ENCODE measurements around the gene POLK.
A peak's percentile ranks its signal among the peaks of the same experiment; 100 is the strongest.
"Not testable (repeated sequence)": the region's sequence is repeated elsewhere in the genome, so short reads cannot be mapped to it uniquely, and the experiment has no call there.

The POLK gene

DNA sequence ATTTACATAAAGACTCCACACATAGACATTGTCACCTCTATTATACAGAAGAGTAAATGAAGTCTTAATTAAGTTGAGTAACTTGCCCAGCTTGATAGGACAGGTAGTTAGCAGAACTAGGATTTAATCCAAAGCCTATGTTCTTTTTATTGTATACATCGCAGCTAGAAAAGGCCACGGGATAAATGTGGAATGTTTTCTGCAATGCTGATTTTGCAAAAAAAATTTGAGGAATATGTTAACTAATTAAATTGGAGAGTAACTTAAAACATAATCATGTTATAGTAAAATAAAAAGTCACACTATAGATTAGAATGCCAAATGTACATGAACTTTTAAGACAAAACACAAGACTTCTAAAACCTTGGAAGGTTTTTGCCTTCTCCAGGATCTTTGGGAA, 41.1 kb downstream of the POLK start:
- DNase-seq: no peak

DNA sequence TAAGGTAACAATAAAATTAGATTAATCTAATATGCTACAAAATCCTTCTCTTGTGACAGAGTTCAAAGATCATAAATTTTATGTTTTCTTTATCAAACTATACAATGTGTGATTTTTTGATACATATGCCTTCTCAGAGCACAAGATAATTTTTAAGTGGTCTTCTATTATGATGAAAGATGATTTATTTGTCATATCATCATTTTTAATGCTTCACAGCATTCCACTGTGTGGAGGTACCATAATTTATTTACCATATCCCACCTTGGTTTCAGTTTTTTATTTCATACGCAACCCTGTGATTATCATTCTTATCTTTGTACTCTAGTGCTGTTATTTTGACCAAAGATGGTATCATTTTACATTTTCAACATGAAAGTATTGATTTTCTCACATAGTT, 41.7 kb downstream of the POLK start:
- no peak for DNase-seq

DNA sequence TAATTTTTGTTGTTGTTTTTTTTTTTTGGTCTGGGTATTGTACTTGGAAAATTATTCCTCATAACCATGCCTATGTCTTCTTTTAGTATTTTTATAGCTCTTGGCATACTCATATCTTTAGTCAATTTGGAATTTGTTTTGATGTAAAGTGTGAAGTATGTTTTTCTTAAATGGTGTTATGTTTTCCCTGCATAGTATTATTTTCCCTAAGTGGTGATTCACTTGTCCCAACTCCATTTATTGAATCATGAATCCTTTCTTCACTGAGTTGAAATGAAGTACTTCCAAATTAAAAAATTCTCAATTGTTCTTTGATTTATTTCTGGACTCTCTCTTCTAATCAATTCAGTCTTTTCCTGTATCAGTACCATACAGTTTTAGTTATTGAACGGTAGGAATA, 46.5 kb downstream of the POLK start:
- no peak for DNase-seq

DNA sequence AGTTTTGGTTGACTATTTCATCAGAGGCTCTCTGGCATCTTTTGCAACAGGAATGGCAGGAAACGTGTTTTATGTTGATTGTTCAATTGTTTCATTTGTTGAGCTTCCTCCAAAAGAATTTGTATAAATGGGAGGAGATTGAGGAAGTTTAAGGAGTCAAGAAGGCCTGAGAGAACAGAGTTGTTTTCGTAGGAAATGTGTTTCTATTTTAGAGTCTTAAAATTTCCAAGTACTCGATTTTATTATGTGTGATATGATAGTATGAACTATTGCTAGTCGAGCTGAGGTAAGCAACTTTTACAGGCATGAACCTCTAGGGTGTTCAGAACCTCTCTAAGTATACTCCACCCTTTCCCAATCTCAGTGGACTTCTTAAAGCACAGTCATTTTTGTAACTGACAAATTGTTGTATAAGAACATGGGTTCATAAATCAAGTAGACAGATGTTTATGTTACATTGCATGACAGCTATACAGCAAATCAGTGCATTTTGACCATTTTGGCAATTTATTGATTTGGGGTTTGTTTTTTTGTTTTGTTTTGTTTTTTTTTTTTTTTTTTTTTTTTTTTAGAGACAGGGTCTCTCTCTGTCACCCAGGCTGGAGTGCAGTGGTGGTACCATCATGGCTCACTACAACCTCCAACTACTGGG, 47.4 kb downstream of the POLK start:
- DNase-seq: peak; percentile 92

DNA sequence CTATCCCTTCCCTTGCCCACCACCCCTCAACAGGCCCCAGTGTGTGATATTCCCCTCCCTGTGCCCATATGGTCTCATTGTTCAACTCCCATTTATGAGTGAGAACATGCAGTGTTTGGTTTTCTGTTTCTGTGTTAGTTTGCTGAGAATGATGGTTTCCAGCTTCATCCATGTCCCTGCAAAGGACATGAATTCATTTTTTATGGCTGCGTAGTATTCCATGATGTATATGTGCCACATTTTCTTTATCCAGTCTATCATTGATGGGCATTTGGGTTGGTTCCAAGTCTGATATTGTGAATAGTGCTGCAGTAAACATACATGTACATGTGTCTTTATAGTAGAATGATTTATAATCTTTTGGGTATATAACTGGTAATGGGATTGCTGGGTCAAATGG, 49.0 kb downstream of the POLK start:
- DNase-seq: not testable (repeated sequence)

DNA sequence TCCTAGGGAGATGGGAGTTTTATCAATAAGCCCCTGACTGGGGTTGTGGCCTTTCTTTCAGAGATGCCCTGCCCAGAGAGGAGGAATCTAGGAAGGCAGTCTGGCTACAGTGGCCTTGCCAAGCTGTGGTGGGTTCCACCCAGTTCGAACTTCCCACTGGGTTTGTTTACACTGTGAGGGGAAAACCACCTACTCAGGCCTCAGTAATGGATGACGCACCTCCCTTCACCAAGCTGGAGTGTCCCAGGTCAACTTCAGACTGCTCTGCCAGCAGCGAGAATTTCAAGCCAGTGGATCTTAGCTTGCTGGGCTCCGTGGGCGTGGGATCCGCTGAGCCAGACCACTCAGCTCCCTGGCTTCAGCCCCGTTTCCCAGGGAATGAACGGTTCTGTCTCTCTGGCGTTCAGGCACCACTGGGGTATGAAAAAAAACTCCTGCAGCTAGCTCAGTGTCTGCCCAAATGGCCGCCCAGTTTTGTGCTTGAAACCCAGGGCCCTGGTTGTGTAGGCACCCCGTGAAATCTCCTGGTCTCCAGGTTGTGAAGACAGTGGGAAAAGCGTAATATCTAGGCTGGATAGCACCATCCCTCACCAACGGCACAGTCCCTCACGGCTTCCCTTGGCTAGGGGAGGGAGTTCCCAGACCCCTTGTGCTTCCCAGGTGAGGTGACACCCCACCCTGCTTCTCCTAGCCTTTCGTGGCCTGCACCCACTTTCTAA, 54.5 kb downstream of the POLK start:
- DNase-seq: peak; percentile 36

DNA sequence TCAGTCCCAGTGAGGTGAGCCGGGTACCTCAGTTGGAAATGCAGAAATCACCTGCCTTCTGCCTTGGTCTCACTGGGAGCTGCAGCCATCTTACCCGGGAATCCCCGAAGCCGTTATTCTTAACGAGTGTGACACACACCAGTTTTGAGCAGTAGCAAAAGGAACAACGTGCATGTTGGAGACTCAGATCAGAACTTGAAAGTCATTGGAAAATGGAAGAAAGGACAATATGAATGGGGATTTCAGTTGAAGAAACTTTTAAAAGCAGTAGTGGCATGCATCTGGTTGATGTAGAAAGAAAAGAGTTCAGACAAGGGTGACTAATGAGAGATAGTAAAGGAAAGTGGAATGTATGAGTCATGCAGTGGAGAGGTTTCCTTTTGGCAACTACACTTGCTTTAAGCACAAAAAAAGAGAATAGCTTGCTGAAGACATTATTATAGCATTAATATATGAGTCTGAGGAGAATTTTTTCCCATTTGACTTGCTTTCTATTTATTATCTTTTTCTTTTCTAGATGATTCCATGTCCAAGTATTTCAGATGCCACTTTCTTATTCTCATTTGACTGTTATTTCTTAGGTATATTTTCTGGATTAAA, 55.1 kb downstream of the POLK start:
- DNase-seq: peak; percentile 94

DNA sequence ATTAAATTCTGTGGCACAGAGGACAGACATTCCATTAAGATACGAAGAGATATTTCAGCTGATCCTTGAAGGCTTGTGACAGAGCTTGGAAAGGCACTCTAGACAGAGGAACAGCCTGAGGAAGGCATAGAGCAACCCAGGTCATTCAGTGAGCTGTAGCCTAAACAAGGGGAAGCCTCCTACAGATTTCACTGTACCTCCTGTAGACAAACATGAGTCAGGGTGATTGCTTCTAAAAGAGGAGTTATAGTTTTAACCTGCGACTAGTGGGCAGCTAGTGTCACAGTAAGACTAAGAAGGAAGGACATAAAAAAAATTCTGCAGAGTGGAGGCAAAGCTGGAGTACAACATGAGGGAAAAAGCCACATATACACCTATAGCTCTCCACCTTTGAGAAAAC, 56.0 kb downstream of the POLK start:
- peak; percentile 76 for DNase-seq

DNA sequence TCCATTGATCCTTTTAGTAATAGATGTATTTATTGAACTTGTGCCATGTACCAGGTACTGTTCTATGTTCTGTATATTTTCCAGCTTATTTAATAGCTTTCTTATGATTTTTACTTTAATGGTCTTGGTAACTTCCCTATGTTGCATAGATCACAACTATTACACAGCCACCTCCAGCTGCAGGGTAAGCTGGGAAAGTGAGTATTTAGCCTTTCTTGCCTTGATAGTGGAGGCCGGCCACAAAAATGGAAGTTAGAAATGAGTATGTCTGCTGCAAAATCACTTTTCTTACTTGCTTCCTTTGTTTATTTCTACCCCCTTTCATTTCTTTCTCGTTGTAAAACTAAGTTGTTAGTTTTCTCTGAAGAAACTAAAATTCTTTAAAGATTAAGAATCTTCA, 56.5 kb downstream of the POLK start:
- DNase-seq: peak; percentile 61

DNA sequence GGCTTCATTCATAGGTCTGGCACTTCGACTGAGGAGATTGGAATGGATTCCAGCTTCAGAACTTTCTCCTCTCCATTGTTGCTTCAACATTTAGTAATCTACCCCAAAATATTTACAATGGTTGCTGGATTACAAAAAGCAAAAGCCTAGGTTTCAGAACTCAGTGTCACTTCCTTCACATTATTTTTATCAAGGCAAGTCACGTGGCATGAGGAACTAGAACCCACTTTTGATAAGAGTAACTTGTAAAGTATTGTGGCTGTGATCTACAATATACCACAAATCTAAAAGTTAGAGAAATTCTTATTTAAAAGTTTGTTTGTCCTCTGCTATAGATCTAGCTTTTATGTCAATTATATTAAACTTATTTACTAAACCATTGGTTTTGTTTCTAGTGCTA, 59.9 kb downstream of the POLK start:
- peak; percentile 30 for DNase-seq

DNA sequence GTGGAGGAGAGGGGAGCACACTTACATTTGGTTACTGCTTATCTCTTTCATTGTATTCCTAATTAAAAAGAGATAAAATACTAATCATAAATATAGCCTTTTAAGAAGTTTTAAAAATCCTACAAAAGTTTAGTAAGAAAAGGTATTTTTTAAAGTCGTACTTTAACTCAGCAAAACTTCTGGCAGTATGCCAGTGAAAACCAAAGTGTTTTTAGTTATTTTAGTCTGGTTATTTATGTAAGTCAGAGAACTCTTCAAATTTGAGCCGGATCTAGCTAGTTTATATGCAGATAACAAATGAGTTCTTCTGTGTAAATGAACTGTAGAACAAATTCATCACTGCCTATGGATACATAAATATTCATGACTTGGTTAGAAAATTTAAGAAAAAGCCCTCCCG, 63.1 kb downstream of the POLK start:
- no peak for DNase-seq

DNA sequence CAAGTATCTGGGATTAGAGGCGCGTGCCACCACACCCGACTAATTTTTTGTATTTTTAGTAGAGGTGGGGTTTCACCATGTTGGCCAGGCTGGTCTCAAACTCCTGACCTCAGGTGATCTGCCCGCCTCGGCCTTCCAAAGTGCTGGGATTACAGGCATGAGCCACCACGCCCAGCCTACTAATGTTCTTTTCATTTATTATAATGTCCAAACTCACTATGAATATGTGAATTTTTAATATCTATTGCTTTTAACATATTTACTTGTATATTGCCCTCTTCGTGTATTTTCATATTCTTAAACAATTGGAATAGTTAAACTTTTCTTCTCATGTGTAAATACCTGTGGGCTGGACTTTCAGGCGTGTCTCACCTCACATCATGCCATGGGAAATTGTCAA, 66.6 kb downstream of the POLK start:
- DNase-seq: not testable (repeated sequence)

DNA sequence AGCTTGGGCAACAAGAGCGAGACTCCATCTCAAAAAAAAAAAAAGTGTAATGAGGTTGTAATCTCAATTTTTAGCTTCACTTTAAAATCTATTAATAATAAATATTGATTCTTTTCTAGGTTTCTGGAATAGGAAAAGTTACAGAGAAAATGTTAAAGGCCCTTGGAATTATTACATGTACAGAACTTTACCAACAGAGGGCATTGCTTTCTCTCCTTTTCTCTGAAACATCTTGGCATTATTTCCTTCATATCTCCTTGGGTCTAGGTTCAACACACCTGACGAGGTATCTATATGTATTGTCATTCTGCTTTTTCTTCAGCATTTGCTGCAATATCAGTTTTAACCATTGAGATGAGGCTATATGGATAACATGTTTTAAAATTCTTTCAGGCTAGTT, 73.0 kb downstream of the POLK start:
- DNase-seq: no peak

DNA sequence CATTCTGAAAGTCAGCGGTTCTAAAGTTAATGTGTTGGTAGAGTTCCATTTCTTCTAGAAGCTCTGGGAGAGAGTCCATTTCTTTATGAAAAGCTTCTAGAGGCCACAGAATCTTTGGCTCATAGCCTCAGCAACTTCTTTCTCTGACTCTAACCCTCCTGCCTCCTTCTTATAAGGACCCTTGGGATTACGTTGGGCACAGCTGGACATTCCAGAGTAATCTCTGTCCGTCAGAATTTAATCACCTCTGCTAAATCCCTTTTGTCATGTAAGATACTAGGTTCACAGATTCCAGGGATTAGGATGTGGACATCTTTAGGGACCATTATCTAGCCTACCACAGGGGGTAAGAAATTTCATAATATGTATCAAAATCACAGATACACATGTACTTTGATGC, 77.0 kb downstream of the POLK start:
- no peak for DNase-seq

DNA sequence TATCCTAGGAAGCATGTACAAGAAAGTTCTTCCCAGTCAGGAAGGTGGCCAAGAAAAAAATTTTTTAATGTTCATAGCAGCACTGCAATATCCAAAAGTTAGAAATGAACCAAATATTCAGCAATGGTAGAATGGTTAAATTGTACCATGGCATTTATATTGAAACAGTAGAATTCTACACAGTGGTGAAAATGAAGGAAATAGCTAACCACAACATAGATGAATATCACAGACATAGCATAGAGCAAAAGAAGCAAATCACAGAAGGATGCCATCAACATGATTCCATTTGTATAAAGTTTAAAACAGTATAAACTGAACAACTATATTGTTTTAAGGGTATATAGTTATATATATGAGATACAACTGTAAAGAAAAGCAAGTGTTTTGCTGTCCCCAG, 88.8 kb downstream of the POLK start:
- no peak for DNase-seq

DNA sequence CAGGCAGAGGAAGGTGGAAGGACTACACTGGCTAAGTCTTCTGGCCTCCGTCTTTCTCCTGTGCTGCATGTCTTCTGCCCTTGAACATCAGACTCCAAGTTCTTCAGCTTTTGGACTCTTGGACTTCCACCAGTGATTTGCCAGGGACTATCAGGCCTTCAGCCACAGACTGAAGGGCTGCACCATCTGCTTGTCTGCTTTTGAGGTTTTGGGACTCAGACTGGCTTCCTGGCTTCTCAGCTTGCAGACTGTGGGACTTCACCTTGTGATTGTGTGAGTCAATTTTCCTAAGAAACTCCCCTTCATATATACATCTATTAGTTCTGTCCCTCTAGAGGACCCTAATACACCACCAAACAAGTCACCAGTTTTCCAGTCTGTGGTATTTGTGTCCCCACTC, 89.9 kb downstream of the POLK start:
- DNase-seq: no peak

DNA sequence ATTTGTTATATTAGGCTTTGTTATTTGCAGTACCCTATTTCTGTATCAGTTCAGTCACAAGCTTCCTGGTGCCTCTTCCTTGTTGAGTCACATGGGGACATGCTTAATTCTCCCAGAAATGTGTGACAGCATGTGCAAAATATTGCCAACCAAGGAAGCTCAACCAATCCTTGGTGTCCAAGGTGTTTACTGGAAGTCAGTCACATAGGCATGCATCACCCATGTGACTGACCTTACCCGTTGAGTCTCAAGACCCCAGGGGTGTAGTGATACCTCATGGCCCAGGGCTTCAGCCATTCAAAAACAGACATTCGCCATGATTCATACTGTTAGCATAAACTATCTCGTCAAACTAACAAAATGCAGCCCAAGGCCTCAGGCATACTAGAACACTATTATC, 90.3 kb downstream of the POLK start:
- no peak for DNase-seq

DNA sequence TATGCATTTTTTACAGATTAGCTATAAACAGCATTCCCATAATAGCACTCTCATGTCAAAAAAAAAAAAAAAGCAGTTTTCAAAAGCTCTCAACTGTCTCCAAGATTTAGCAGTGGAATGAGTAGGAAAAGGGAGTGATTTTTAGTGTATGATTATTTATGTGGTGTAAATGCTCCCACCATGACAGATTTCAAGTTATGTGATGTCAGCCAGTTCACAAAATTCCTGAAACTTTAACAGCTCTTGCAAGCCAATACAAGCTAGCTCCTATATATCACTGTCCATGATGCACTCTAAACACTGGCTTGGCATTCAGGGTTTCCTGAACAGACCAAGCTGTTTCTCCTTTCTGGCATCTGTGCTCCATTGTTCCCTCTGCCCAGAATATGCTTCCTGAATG, 91.7 kb downstream of the POLK start:
- no peak for DNase-seq

DNA sequence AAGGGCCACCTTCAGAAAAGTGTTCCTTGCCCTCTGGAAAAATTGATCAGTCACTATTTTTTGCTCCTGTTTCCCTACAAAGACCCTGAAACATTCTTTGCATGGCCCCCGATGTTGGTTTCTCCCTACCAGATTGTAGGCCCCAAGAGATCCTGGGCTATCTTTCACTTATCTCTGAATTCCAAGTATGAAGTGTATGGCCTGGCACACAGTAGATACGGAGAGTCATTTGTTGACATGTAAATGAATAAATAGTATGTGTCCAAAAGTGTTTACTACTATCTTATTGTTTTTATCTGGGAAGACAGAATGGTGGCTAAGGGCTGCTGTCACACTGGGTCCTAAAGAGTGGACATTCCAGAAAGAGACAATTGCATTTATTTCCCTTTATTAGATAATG, 92.1 kb downstream of the POLK start:
- no peak for DNase-seq

DNA sequence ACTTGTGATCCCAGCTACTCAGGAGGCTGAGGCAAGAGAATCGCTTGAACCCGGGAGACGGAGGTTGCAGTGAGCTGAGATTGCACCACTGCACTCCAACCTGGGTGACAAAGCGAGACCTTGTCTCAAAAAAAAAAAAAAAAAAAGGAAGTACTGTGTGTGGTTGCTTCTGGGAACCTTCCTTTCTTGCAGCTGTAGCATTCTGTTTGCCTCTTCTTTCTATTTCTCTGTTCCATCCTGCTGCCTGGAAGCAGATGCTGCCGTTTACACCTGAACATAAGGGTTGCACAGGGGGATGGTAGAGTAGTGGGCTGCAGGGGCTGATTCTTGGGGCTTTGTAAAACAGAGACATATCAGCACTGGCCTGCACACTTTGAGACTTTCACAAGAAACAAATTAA, 95.7 kb downstream of the POLK start:
- DNase-seq: not testable (repeated sequence)

DNA sequence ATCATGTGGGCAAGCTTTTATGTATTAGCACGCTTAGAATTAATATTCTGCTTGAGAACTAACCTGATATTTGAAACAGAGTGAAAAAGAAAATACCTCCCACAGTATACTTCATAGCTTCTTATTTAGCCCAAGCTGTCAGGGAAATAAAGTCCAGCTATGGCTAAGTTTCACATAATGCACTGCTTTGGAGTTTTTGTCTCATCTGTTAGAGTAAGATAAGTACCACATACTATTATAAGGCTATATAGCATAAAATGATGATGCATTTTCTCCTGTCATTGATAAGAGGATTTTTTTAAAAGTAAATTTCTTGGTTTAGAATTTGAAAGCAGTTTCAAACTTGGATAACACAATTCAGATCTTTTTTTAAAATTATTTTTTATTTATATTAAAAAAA, 97.2 kb downstream of the POLK start:
- DNase-seq: no peak

DNA sequence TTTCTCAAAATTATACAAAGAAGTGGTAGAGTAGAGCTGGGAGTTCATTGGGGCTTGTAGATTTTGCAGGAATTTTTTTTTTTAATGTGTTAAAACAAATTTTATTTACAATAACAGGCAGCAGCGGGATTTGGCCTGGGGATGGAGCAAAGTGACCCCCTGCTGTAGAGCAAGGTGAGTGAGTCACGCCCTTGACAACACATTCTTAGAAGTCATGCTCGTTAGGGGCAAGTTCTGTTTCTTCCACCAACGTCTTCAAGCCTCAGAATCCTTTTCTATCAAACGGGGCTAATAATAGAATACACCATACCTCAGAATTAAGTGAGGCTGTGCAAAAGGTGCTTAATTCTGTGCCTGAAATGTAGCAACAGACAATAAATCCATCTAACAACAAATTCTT, 98.5 kb downstream of the POLK start:
- DNase-seq: no peak

DNA sequence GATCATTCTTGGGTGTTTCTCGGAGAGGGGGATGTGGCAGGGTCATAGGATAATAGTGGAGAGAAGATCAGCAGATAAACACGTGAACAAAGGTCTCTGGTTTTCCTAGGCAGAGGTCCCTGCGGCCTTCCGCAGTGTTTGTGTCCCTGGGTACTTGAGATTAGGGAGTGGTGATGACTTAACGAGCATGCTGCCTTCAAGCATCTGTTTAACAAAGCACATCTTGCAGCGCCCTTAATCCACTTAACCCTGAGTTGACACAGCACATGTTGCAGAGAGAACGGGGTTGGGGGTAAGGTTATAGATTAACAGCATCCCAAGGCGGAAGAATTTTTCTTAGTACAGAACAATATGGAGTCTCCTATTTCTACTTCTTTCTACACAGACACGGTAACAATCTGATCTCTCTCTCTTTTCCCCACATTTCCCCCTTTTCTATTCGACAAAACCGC, 99.2 kb downstream of the POLK start:
- DNase-seq: not testable (repeated sequence)
